ENCODE data around the gene TCEA2.
A peak's percentile ranks its signal among the peaks of the same experiment; 100 is the strongest.

TCEA2 gene

GRCh38 chr20:64050261-64051032, 12.6 kb upstream of the TCEA2 start:
- no peak for DNase-seq

- DNase-seq: no peak
Measured at GRCh38 chr20:64051033-64051452, 12.0 kb upstream of the TCEA2 start.

GRCh38 chr20:64051561-64052325, 11.3 kb upstream of the TCEA2 start:
- DNase-seq: no peak

GRCh38 chr20:64052326-64052722, 10.7 kb upstream of the TCEA2 start:
- DNase-seq: no peak

- DNase-seq: no peak
Measured at GRCh38 chr20:64052987-64053840, 9.8 kb upstream of the TCEA2 start.

GRCh38 chr20:64053841-64054661, 8.9 kb upstream of the TCEA2 start:
- DNase-seq: no peak

GRCh38 chr20:64055396-64055892, 7.6 kb upstream of the TCEA2 start:
- no peak for DNase-seq

GRCh38 chr20:64055893-64056638, 6.9 kb upstream of the TCEA2 start:
- no peak for DNase-seq

GRCh38 chr20:64056639-64056888, 6.4 kb upstream of the TCEA2 start:
- DNase-seq: no peak

- no peak for DNase-seq
Measured at GRCh38 chr20:64056889-64057627, 5.9 kb upstream of the TCEA2 start.

- peak; percentile 81 for DNase-seq
Measured at GRCh38 chr20:64057628-64058498, 5.1 kb upstream of the TCEA2 start.

- DNase-seq: no peak
Measured at GRCh38 chr20:64058536-64058935, 4.5 kb upstream of the TCEA2 start.

GRCh38 chr20:64062276-64062595, 762 bp upstream of the TCEA2 start:
- no peak for DNase-seq

- DNase-seq: no peak
Measured at GRCh38 chr20:64063389-64064144, 569 bp downstream of the TCEA2 start.

- no peak for DNase-seq
Measured at GRCh38 chr20:64064145-64064698, 1.2 kb downstream of the TCEA2 start.

- no peak for DNase-seq
Measured at GRCh38 chr20:64065062-64065973, 2.3 kb downstream of the TCEA2 start.

- DNase-seq: peak; percentile 39
Measured at GRCh38 chr20:64065974-64066343, 3.0 kb downstream of the TCEA2 start.

All from activated CD4-positive, alpha-beta T cell treated with anti-CD3 and anti-CD28 coated beads, Interleukin-2, amount 50 U/mL, for 1 hour (primary cell).